Neural crest cell (in vitro differentiated cells): ENCODE results near the gene SMCO4. TPM values are rescaled to one million over a fixed set of nuclear protein-coding genes. Genes with fewer than 3 reads are reported as not detected.
A peak's percentile ranks its signal among the peaks of the same experiment; 100 is the strongest.
"Not testable (repeated sequence)": the region's sequence is repeated elsewhere in the genome, so short reads cannot be mapped to it uniquely, and the experiment has no call there.

Experiments used
- DNase-seq: peaks from one replicate; pipeline ENCODE4 v3.0.0; 2021; ENCODE audit warnings: low read depth, mixed read lengths, low spot score
- H3K27ac Mint-ChIP-seq: one replicate; pipeline ENCODE4 v1.8.0; 2021; ENCODE audit warnings: mild to moderate bottlenecking, mixed read lengths; ENCODE audit not compliant: unreplicated experiment
- H3K27me3 Mint-ChIP-seq: 2 replicates; pipeline ENCODE4 v1.8.0; 2021; ENCODE audit warnings: low read depth, mild to moderate bottlenecking, mixed read lengths
- H3K36me3 Mint-ChIP-seq: 2 replicates; pipeline ENCODE4 v1.8.0; 2021; ENCODE audit warnings: low read depth, mild to moderate bottlenecking, mixed read lengths
- H3K4me1 Mint-ChIP-seq: 2 replicates; pipeline ENCODE4 v1.8.0; 2021; ENCODE audit warnings: mixed read lengths
- H3K4me3 Mint-ChIP-seq: one replicate; pipeline ENCODE4 v1.8.0; 2021; ENCODE audit warnings: mild to moderate bottlenecking, mixed read lengths
- H3K9me3 Mint-ChIP-seq: 2 replicates; pipeline ENCODE4 v1.8.0; 2021; ENCODE audit warnings: mixed read lengths
- CTCF ChIP-seq: fragments of 200-600 bp; sonication (generic); conservative IDR thresholded peaks from 2 replicates; pipeline ENCODE4 v1.5.0; 2021; ENCODE audit warnings: antibody characterized with exemption, mild to moderate bottlenecking
- long read RNA-seq: library from polyadenylated mRNA; unstranded; transcript quantifications from one replicate; pipeline ENCODE4 v2.0.0, GENCODE V29; 2020
- total RNA-seq: library from RNA; stranded (reverse); gene quantifications from 2 replicates; pipeline ENCODE4 v1.2.1, GENCODE V29; 2021

Gene SMCO4
- 23.1 and 25.1 TPM in 2 replicates for total RNA-seq
- long read RNA-seq, partial matches to known transcripts: 0 of 3 reads
- long read RNA-seq, other reads (novel, unspliced or antisense): 0 of 3 reads

GRCh38 chr11:93543292-93543977, at the start of gene SMCO4:
Gene SMCO4, minus strand, starts transcription at chr11:93543391. Its CDS starts 64,202 bp downstream, at chr11:93479189.
- peak within 1 kb of the TSS; percentile 92 for H3K4me3 Mint-ChIP-seq
- no peaks in the 10 kb centered on the region for H3K9me3 Mint-ChIP-seq
- peak; percentile 80 for TF ChIP-seq CTCF
- peak within 1 kb of the TSS; percentile 57 for H3K27ac Mint-ChIP-seq
- peak; percentile 80 for DNase-seq
- H3K36me3 Mint-ChIP-seq: no peaks in the 10 kb centered on the region
- peaks cover 3% of the 10 kb centered on the region for H3K27me3 Mint-ChIP-seq
- H3K4me1 Mint-ChIP-seq: peaks cover 19% of the 10 kb centered on the region

GRCh38 chr11:93591247-93591898, 48.2 kb upstream of the SMCO4 start:
- Mint-ChIP-seq H3K9me3 (no peaks in the 10 kb centered on the region), H3K4me3 (no peak overlapping the region), H3K27ac (no peak overlapping the region), H3K4me1 (no peaks in the 10 kb centered on the region), H3K27me3 (peaks cover 3% of the 10 kb centered on the region), H3K36me3 (no peaks in the 10 kb centered on the region)
- DNase-seq: no peak
- TF ChIP-seq CTCF: no peak

GRCh38 chr11:93589347-93589746, 46.2 kb upstream of the SMCO4 start:
- H3K4me1 Mint-ChIP-seq: no peaks in the 10 kb centered on the region
- H3K4me3 Mint-ChIP-seq: no peak overlapping the region
- no peaks in the 10 kb centered on the region for H3K9me3 Mint-ChIP-seq
- DNase-seq: no peak
- no peak overlapping the region for H3K27ac Mint-ChIP-seq
- no peak for TF ChIP-seq CTCF
- no peaks in the 10 kb centered on the region for H3K36me3 Mint-ChIP-seq
- H3K27me3 Mint-ChIP-seq: peaks cover 3% of the 10 kb centered on the region

GRCh38 chr11:93587858-93588581, 44.8 kb upstream of the SMCO4 start:
- DNase-seq: no peak
- H3K9me3 Mint-ChIP-seq: no peaks in the 10 kb centered on the region
- no peak for TF ChIP-seq CTCF

GRCh38 chr11:93587425-93587824, 44.2 kb upstream of the SMCO4 start:
- H3K36me3 Mint-ChIP-seq, H3K27ac Mint-ChIP-seq, H3K27me3 Mint-ChIP-seq, DNase-seq, H3K9me3 Mint-ChIP-seq, H3K4me1 Mint-ChIP-seq, H3K4me3 Mint-ChIP-seq: not testable (repeated sequence)

More at GRCh38 chr11:93587858-93588581, 44.8 kb upstream of the SMCO4 start:
- Mint-ChIP-seq H3K27ac (no peak overlapping the region), H3K4me1 (no peaks in the 10 kb centered on the region), H3K27me3 (peaks cover 3% of the 10 kb centered on the region), H3K36me3 (no peaks in the 10 kb centered on the region), H3K4me3 (no peak overlapping the region)
